ENCODE measurements around the gene CNOT4.

CNOT4 gene

DNA sequence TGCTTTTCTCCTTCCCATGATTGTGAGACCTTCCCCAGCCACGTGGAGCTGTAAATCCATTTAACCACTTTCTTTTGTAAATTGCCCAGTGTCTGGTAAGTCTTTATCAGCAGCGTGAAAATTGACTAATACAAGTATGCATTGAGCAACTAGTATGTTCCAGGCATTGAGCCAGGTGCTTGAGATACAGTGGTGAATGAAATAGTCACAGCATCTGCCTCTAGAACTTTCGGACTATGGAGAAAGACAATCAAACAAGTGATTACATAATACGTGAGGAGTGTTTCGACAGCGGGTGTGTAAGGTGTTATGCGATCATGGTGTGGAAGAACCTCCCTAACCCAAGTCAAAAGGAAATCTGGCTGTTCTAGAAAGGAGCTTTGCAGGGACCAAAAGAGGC, 26.2 kb upstream of the CNOT4 start:
- DNase-seq (ENCODE audit: extremely low spot score) = no peak
- no peak for TF ChIP-seq TARDBP (IDR thresholded peaks at IDR 0.05)
- TF ChIP-seq LEF1 (IDR thresholded peaks at IDR 0.05; ENCODE audit: borderline replicate concordance) = no peak
- no peak for TF ChIP-seq FOXA1 (IDR thresholded peaks at IDR 0.05)
- TF ChIP-seq, protein P1, sequence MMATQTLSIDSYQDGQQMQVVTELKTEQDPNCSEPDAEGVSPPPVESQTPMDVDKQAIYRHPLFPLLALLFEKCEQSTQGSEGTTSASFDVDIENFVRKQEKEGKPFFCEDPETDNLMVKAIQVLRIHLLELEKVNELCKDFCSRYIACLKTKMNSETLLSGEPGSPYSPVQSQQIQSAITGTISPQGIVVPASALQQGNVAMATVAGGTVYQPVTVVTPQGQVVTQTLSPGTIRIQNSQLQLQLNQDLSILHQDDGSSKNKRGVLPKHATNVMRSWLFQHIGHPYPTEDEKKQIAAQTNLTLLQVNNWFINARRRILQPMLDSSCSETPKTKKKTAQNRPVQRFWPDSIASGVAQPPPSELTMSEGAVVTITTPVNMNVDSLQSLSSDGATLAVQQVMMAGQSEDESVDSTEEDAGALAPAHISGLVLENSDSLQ (IDR thresholded peaks at IDR 0.05) = no peak
- no peak for TF ChIP-seq L3MBTL2 (conservative IDR thresholded peaks at IDR 0.05)
- ChIA-PET CTCF (no interaction called here), POLR2A (no interaction called here)

DNA sequence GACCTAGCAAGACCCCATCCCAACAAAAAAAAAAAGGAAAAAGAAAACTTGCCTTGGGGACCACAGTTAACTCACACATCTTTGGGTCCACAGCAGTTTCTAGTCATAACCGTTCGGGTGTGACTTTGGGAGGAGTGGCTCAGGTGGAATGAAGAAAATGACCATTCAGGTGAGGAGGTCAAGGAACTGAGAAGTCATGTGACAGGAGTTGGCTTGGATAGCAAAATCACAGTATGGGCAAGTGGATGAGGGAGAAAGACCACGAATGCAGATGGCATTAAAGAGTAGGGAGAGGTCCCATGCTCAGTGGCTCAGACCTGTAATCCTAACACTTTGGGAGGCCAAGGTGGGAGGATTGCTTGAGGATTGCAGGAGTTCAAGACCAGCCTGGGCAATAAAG, 17.1 kb upstream of the CNOT4 start:
- no peak for TF ChIP-seq FOXM1 (IDR thresholded peaks at IDR 0.05; ENCODE audit: borderline replicate concordance)
- no peak for TF ChIP-seq ELF4 (IDR thresholded peaks at IDR 0.05)
- TF ChIP-seq, protein P1 (IDR thresholded peaks at IDR 0.05) = no peak
- TF ChIP-seq TARDBP (IDR thresholded peaks at IDR 0.05) = no peak
- no peak for TF ChIP-seq HDGF (IDR thresholded peaks at IDR 0.05; ENCODE audit: borderline replicate concordance)
- no peak for TF ChIP-seq SUZ12 (IDR thresholded peaks at IDR 0.05)
- no peak for TF ChIP-seq CTBP1 (IDR thresholded peaks at IDR 0.05; ENCODE audit: borderline replicate concordance)
- TF ChIP-seq SP1 (IDR thresholded peaks at IDR 0.05) = no peak
- no peak for DNase-seq (ENCODE audit: extremely low spot score)
- ChIA-PET POLR2A (no interaction called here), CTCF (no interaction called here)

DNA sequence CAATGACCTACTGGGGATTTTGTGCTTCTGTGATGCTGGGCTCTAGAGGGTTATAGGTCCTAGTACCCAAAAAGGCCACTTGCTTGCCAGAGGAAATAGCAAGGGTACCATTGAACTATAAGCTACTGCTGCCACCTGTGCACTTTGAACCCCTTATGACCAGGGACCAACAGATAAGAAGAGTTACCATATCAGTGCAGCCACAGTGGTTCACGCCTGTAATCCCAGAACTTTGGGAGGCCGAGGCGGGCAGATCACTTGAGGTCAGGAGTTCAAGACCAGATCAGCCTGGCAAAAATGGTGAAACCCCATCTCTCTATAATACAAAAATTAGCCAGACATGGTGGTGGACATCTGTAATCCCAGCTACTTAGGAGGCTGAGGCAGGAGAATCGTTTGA, 15.5 kb upstream of the CNOT4 start:
- no peak for TF ChIP-seq NFRKB (IDR thresholded peaks at IDR 0.05)
- TF ChIP-seq ARNT (IDR thresholded peaks at IDR 0.05) = no peak
- no peak for TF ChIP-seq SP1 (IDR thresholded peaks at IDR 0.05)
- no peak for TF ChIP-seq TARDBP (IDR thresholded peaks at IDR 0.05)
- no peak for TF ChIP-seq SUZ12 (IDR thresholded peaks at IDR 0.05)
- no peak for TF ChIP-seq L3MBTL2 (conservative IDR thresholded peaks at IDR 0.05)
- no peak for TF ChIP-seq BHLHE40 (IDR thresholded peaks at IDR 0.05; ENCODE audit: borderline replicate concordance)
- TF ChIP-seq FOXA1 (IDR thresholded peaks at IDR 0.05) = no peak
- ChIA-PET CTCF (no interaction called here), POLR2A (no interaction called here)
- no peak for DNase-seq (ENCODE audit: extremely low spot score)

DNA sequence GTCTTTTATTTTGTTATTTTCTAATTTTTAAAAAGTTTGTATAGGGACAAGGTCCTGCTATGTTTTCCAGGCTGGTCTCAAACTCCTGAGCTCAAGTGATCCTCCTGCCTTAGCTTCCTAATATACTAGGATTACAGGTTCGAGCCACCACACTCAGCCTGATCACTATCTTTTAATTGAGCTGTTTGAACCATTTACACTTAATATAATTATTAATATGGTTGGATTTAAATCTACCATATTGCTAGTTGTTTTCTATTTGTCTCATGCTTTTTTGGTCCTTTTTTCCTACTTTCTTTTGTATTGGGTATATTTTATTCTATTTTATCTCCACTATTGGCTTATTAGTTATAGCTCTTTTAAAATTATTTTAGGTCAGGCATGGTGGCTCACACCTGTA, 13.2 kb upstream of the CNOT4 start:
- no peak for TF ChIP-seq FOXA1 (IDR thresholded peaks at IDR 0.05)
- TF ChIP-seq CTBP1 (IDR thresholded peaks at IDR 0.05; ENCODE audit: borderline replicate concordance) = no peak
- TF ChIP-seq, protein P1 (IDR thresholded peaks at IDR 0.05) = no peak
- no peak for TF ChIP-seq ARNT (IDR thresholded peaks at IDR 0.05)
- no peak for TF ChIP-seq FOXM1 (IDR thresholded peaks at IDR 0.05; ENCODE audit: borderline replicate concordance)
- no peak for TF ChIP-seq ELF4 (IDR thresholded peaks at IDR 0.05)
- CTCF ChIA-PET = interaction anchor here (0.6 kb wide), 1 partner anchor 148 kb away, joined by 5 read pairs; no protein-coding TSS in a partner anchor
- POLR2A ChIA-PET = no interaction called here
- no peak for DNase-seq (ENCODE audit: extremely low spot score)

DNA sequence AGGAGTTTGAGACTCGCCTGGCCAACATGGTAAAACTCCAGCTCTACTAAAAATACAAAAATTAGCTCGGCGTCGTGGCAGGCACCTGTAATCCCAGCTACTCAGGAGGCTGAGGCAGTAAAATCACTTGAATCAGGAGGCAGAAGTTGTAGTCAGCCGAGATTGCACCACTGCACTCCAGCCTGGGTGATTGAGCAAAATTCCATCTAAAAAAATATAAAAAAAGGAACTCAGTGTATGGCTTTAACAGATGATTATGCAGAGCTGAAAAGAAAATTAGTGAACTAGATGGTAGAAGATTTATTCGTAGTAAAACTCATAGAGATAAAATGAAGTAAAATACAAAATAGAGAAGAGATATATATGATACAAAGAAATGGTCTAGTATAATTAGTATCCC, 12.6 kb upstream of the CNOT4 start:
- ChIA-PET POLR2A (no interaction called here), CTCF (no interaction called here)
- DNase-seq (ENCODE audit: extremely low spot score) = no peak
- TF ChIP-seq, protein P1 (IDR thresholded peaks at IDR 0.05) = no peak
- TF ChIP-seq ZNF384 (IDR thresholded peaks at IDR 0.05) = no peak

DNA sequence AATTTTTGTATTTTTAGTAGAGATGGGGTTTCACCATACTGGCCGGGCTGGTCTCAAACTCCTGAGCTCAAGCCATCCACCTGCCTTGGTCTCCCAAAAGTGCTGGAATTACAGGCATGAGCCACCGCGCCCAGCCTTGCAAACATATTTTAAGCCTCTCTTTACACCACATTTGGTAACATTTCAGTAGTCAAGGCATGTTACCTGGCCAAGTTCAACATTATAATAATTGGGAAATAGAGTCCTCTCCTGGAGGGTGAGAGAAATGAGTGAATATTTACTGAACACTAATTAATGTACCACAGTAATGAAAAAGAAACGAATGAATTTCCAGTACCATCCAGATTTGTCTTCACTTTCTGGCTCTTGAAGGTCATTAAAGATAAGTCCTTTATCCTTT, 10.0 kb upstream of the CNOT4 start:
- ChIA-PET CTCF (no interaction called here), POLR2A (no interaction called here)
- TF ChIP-seq, protein P1 (IDR thresholded peaks at IDR 0.05) = no peak
- TF ChIP-seq FOXK2 (IDR thresholded peaks at IDR 0.05) = no peak
- TF ChIP-seq ZNF384 (IDR thresholded peaks at IDR 0.05) = no peak
- TF ChIP-seq L3MBTL2 (conservative IDR thresholded peaks at IDR 0.05) = no peak
- no peak for TF ChIP-seq TARDBP (IDR thresholded peaks at IDR 0.05)
- no peak for TF ChIP-seq NFRKB (IDR thresholded peaks at IDR 0.05)
- no peak for TF ChIP-seq FOXM1 (IDR thresholded peaks at IDR 0.05; ENCODE audit: borderline replicate concordance)
- no peak for TF ChIP-seq CTBP1 (IDR thresholded peaks at IDR 0.05; ENCODE audit: borderline replicate concordance)
- TF ChIP-seq BHLHE40 (IDR thresholded peaks at IDR 0.05; ENCODE audit: borderline replicate concordance) = no peak
- TF ChIP-seq LEF1 (IDR thresholded peaks at IDR 0.05; ENCODE audit: borderline replicate concordance) = no peak
- TF ChIP-seq HDGF (IDR thresholded peaks at IDR 0.05; ENCODE audit: borderline replicate concordance) = no peak
- no peak for TF ChIP-seq ARNT (IDR thresholded peaks at IDR 0.05)
- TF ChIP-seq SP1 (IDR thresholded peaks at IDR 0.05) = no peak
- TF ChIP-seq ELF4 (IDR thresholded peaks at IDR 0.05) = no peak
- TF ChIP-seq SUZ12 (IDR thresholded peaks at IDR 0.05) = no peak
- TF ChIP-seq FOXA1 (IDR thresholded peaks at IDR 0.05) = no peak
- no peak for DNase-seq (ENCODE audit: extremely low spot score)
